Measurements from ENCODE around the gene NMRAL1. TPM values are rescaled to one million over a fixed set of nuclear protein-coding genes. Genes with fewer than 3 reads are reported as not detected.

Gene NMRAL1
- total and polyA plus RNA-seq, 2 donors (not counting 1 experiment from before 2014, with no cell fraction given): 48.6 to 68.8 TPM

DNA sequence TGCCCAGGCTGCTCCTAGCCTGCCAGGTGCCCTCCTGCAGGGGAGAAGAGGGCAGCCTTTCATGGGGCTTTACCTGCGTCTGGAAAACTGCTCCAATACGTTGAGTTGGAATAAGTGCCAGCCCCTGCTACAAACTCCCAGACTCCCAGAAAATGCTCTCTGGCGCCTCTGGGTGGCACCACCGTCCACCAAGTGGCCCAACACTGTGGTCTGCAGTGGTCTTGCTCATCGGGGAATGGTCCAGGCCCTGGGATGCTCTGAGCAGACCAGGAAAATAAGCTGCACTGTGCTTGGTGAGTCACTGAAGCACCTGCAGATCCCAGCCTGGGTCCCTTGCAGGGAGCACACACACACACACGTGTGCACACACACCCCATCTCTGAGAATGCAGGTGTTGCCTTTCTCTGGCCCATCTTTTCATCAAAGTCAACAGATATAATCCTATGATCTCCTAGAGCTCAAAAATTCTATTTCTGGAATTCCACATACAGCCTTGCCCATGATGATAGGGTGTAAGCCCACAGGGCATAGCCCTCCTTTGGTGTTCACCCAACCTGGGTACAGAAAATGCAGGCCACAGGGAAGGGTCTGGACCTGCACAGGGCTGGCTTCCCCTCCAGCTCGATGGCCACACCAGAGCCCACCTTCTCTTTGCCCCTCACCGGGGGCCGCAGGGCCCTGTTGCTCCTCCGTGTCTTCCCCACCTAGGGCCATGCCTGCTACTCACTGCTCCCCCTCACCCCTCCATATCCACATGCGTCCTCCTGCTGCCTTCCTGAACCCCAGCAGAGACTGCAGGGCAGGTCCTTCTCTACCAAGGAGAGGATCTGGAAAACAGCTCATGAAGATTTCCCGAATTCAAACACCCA, 43.6 kb upstream of the NMRAL1 start:
- no peak for TF ChIP-seq CTCF (IDR thresholded peaks at IDR 0.05)
- no peak for TF ChIP-seq EZH2 (IDR thresholded peaks at IDR 0.05; ENCODE audit: borderline replicate concordance, insufficient read depth, low read depth, low read length, poor library complexity, severe bottlenecking)
- H4K20me1 ChIP-seq (ENCODE audit: control insufficient read depth, insufficient read depth, low read length, poor library complexity, severe bottlenecking): peaks cover 11% of the 10 kb centered on the region
- Mint-ChIP-seq H3K4me1 (peaks cover 29% of the 10 kb centered on the region), H3K4me3 (no peak overlapping the region), H3K27me3 (no peaks in the 10 kb centered on the region), H3K9me3 (ENCODE audit: insufficient read depth) (no peaks in the 10 kb centered on the region), H3K27ac (no peak overlapping the region)
- peaks cover 46% of the 10 kb centered on the region for H3K79me2 ChIP-seq (ENCODE audit: control insufficient read depth, insufficient read depth, low read length)
- no peak overlapping the region for H2AFZ ChIP-seq (ENCODE audit: insufficient read depth, low read depth, low read length, poor library complexity, severe bottlenecking)
- CTCF ChIA-PET: interaction anchor here (1.0 to 1.3 kb wide), 3 partner anchors 29 to 32 kb away, joined by 3 to 4 read pairs (median 3); no protein-coding TSS in a partner anchor
- H3K9me3 ChIP-seq (ENCODE audit: control extremely low read depth in 1 of 3, control insufficient read depth in 2 of 3, insufficient read depth in 1 of 3, low read length in 2 of 3): no peaks in the 10 kb centered on the region
- no peak for DNase-seq
- no peaks in the 10 kb centered on the region for H3K27me3 ChIP-seq (replicated peaks in 1 of 4; ENCODE audit: control extremely low read depth in 1 of 4, control insufficient read depth in 3 of 4, insufficient read depth in 4 of 4, low read length in 3 of 4)
- peaks cover 27 to 38% of the 10 kb centered on the region in 2 donors for H3K4me1 ChIP-seq (ENCODE audit: control insufficient read depth in 2 of 2, insufficient read depth in 2 of 2, low read length in 2 of 2)
- H3K4me3 ChIP-seq (ENCODE audit: control extremely low read depth in 1 of 5, extremely low read depth in 1 of 5, insufficient read depth in 1 of 5, low read depth in 2 of 5, low read length in 4 of 5): no peak overlapping the region
- H3K27ac ChIP-seq (ENCODE audit: low read length in 2 of 2): no peak overlapping the region
- intact Hi-C loops (cut with micrococcal nuclease): no loop called here
- peaks cover 0 to 9% of the 10 kb centered on the region in 2 experiments for H3K36me3 ChIP-seq (replicated peaks in 1 of 2; ENCODE audit: control extremely low read depth in 1 of 2, control insufficient read depth in 1 of 2, extremely low read depth in 1 of 2, insufficient read depth in 2 of 2, low read length in 1 of 2)
- POLR2A ChIA-PET: no interaction called here
- no peak for ATAC-seq (ENCODE audit: low read depth)
- WGBS (ENCODE audit: insufficient coverage): 86% methylated on average over 11 of the region's 12 CpGs
- H3K9ac ChIP-seq (ENCODE audit: low read length): no peak overlapping the region
- H3K4me2 ChIP-seq (replicated peaks; ENCODE audit: low read depth, low read length, poor library complexity, severe bottlenecking): no peak overlapping the region

Measured in B cell (primary cell).